Forelimb muscle (tissue), 1 donor: ENCODE measurements around the gene OR2AG1. TPM values are rescaled to one million over a fixed set of nuclear protein-coding genes. Genes with fewer than 3 reads are reported as not detected.
A peak's percentile ranks its signal among the peaks of the same experiment; 100 is the strongest.
"Not testable (repeated sequence)": the region's sequence is repeated elsewhere in the genome, so short reads cannot be mapped to it uniquely, and the experiment has no call there.

ENCODE experiments used
- DNase-seq: peaks from one replicate; pipeline ENCODE4 v3.0.0-alpha.2; 2013; ENCODE audit warnings: low read depth
- polyA plus RNA-seq: library from polyadenylated mRNA; unstranded; fragments of 120-200 nt; gene quantifications from one replicate; pipeline ENCODE4 v1.2.1, GENCODE V29; 2013; ENCODE audit not compliant: insufficient read length

OR2AG1 gene
- polyA plus RNA-seq, 1 donor: 0.04 TPM

- no peak for DNase-seq
Measured at GRCh38 chr11:6790546-6790945, 7.7 kb downstream of the OR2AG1 start.

DNA sequence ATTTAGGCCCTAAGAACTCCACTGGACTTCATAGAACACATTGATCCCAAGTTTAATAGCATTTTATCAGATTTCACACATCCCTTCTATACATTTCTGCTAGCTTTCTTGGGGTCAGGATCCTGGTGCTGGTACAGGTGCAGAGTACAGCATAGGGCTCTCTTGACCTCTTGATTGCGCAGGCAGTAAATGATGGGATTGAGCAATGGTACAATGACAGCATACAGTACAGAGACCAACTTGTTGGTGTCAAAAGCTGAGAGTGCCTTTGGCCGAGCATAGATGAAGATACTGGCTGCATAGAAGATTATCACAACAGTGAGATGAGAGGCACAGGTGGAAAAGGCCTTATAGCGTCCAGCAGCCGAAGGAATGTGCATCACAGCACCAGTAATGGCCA lies 11.8 kb downstream of the OR2AG1 start:
- DNase-seq: no peak

- DNase-seq: no peak
Measured at GRCh38 chr11:6799402-6799801, 16.6 kb downstream of the OR2AG1 start, which contains the start of gene OR6A2. Gene OR6A2, minus strand, starts transcription at chr11:6799689. Its CDS starts 3,981 bp downstream, at chr11:6795708.

- DNase-seq: not testable (repeated sequence)
Measured at GRCh38 chr11:6801075-6801474, 18.3 kb downstream of the OR2AG1 start.

DNA sequence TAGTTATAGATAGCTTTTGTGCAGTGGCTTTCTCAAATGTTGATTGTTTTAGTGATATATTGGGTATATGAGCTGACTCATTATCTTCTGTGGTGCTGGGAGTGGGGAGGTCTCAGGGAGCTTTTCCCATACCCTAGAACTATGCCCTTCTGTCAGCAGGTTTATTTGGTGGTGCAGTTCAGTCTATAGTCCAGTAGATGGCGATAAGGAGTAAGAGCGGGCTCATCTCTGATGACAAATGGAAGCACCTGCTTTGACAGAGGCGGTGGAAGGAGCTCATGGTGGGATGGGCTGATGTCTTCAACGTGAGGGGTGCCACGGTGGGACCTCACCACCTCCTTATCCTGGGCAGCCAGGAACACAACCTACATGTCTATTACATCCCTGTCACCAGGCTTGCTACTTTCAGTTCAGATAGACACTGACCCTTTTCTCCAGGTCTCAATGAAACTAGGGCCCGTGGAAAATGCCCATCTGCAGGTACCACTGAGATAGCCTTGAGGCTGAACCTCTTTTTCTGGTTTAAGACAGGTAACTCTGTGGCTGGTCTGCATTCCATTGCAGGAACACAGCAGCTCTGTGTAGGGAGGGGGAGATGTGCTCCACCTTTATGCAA lies 29.7 kb downstream of the OR2AG1 start:
- no peak for DNase-seq

- no peak for DNase-seq
Measured at GRCh38 chr11:6813656-6814055, 30.8 kb downstream of the OR2AG1 start.

DNA sequence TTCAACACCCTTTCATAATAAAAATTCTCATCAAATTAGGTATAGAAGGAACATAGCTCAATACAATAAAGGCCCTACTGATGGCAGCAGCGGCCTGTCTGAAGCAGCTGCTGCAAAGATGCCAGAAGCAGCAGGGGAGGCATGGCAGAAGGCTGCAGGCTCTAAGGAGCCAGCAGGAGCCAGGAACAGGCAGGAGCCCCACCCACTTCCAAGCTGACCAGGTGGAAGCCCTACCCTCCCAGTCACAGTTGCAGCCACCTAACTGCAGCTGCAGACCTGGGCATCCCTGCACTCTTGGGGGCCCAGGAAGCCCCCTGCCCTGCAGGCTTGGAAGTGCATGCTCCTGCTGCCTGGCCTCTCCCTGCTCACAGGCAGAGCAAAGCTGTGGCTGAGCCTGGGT lies 34.9 kb downstream of the OR2AG1 start:
- no peak for DNase-seq

GRCh38 chr11:6818967-6819366 lies 36.1 kb downstream of the OR2AG1 start:
- no peak for DNase-seq

DNA sequence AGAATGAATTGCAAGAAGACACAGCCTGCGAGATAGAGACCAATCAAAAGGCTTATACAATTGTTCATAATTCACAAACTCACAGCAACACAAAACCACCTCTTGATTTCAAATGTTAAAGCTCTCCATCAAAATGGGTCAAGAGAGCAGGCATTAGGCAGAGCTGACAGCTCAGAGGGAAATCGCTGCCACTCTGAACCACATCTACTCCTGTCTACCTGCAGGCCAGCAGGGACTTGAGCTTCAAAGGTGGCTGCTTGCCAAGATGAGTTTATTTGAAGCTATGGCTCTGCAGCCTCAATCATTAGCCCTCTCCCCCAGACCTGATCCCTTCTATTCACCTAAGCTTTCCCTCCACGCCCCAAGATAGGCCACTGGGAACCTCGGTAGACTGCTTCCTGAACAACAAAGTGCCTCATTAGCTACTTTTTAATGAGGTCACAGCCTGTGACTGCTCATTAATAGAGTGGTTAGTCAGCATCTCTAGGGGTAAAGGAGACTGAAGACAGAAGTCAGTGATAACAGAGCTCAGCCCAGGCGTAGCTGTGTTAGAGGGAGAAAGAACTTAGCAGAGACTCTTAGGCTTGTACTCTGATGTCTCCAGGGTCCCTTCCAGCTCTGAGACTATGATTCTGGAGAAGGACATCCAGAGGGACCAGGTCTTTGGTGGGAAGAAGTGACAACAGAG lies 41.5 kb downstream of the OR2AG1 start:
- no peak for DNase-seq

GRCh38 chr11:6825231-6825744 lies 42.5 kb downstream of the OR2AG1 start:
- peak; percentile 13 for DNase-seq

DNA sequence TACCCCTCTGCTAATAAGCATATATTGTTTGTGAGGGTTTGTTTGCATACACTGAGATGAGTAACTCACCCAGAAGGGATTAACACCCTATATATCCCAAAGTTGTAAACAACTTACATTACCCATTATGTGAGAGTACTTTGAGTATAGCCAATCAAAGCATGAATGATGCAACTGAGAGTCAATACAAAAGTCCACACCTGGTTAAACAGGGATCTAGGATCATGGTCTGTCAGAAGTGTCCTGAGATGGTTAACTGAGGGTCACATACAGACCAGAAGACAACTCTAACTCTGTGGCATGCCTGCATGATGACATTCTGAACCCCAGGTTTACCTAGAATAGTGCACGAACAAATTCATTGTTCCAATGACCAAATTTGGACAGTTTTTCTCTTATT lies 45.3 kb downstream of the OR2AG1 start:
- no peak for DNase-seq

DNA sequence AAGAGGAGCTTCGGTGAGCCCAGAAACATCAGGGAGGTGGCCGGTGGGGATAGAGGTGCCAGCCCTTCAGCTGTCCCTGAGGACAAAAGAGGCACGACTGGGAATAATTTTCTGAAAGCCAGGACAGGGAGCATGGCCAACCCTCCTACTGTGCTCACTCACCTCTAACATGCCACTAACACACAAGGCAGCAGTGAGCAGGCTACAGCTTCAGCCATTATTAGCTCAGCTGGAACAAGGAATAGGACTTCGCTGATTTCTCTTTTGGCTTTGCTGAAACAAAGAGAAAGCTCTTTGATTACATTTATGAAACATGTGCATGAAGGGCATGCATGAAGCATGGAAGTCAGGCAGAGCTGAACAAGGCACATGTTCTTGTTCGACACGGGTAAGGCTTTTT lies 50.5 kb downstream of the OR2AG1 start:
- no peak for DNase-seq

GRCh38 chr11:6834021-6834420 lies 51.2 kb downstream of the OR2AG1 start:
- no peak for DNase-seq

Other genes with a start within 250 kb of the OR2AG1 start
- 22.0 TPM for gene RRP8, start 179.4 kb upstream of the OR2AG1 start, polyA plus RNA-seq
- gene ILK, start 179.2 kb upstream of the OR2AG1 start, polyA plus RNA-seq: 150 TPM
- 120 TPM for gene TAF10, start 170.8 kb upstream of the OR2AG1 start, polyA plus RNA-seq
- gene TPP1, start 163.6 kb upstream of the OR2AG1 start, polyA plus RNA-seq: 33.7 TPM
- 35.8 TPM for gene DCHS1, start 127.2 kb upstream of the OR2AG1 start, polyA plus RNA-seq
- gene MRPL17, start 99.7 kb upstream of the OR2AG1 start, polyA plus RNA-seq: 62.7 TPM
- gene OR2AG2, start 11.0 kb upstream of the OR2AG1 start, polyA plus RNA-seq: not detected
- not detected for gene OR6A2, start 16.7 kb downstream of the OR2AG1 start, polyA plus RNA-seq
- gene OR10A5, start 62.7 kb downstream of the OR2AG1 start, polyA plus RNA-seq: not detected
- 0.05 TPM for gene OR10A2, start 80.0 kb downstream of the OR2AG1 start, polyA plus RNA-seq
- gene OR10A4, start 93.6 kb downstream of the OR2AG1 start, polyA plus RNA-seq: not detected
- gene OR2D2, start 109.5 kb downstream of the OR2AG1 start, polyA plus RNA-seq: not detected
- gene OR2D3, start 138.0 kb downstream of the OR2AG1 start, polyA plus RNA-seq: not detected
- 0.49 TPM for gene ZNF215, start 143.4 kb downstream of the OR2AG1 start, polyA plus RNA-seq
- 2.4 TPM for gene ZNF214, start 237.3 kb downstream of the OR2AG1 start, polyA plus RNA-seq
- gene NLRP14, start 237.5 kb downstream of the OR2AG1 start, polyA plus RNA-seq: not detected